ENCODE measurements around the gene TMSB10.
A peak's percentile ranks its signal among the peaks of the same experiment; 100 is the strongest.
"Not testable (repeated sequence)": the region's sequence is repeated elsewhere in the genome, so short reads cannot be mapped to it uniquely, and the experiment has no call there.

The TMSB10 gene

GRCh38 chr2:84872691-84873090 is 32.8 kb upstream of the TMSB10 start:
- H3K9ac ChIP-seq (ENCODE audit: low read depth, low read length); H3K4me3 ChIP-seq (ENCODE audit: low read depth, low read length); H3K36me3 ChIP-seq (ENCODE audit: control insufficient read depth, insufficient read depth, low read length); H3K9me3 ChIP-seq (ENCODE audit: control insufficient read depth, insufficient read depth, low read length); H3K4me1 ChIP-seq (ENCODE audit: control insufficient read depth, insufficient read depth, low read length): not testable (repeated sequence)
- H3K27me3 ChIP-seq (ENCODE audit: control insufficient read depth, insufficient read depth, low read length), result peaks cover 20% of the 10 kb centered on the region

- H3K36me3 ChIP-seq (ENCODE audit: control insufficient read depth, insufficient read depth, low read length), result no peaks in the 10 kb centered on the region
These were observed 32.1 kb upstream of the TMSB10 start for GRCh38 chr2:84873350-84873749.

DNA sequence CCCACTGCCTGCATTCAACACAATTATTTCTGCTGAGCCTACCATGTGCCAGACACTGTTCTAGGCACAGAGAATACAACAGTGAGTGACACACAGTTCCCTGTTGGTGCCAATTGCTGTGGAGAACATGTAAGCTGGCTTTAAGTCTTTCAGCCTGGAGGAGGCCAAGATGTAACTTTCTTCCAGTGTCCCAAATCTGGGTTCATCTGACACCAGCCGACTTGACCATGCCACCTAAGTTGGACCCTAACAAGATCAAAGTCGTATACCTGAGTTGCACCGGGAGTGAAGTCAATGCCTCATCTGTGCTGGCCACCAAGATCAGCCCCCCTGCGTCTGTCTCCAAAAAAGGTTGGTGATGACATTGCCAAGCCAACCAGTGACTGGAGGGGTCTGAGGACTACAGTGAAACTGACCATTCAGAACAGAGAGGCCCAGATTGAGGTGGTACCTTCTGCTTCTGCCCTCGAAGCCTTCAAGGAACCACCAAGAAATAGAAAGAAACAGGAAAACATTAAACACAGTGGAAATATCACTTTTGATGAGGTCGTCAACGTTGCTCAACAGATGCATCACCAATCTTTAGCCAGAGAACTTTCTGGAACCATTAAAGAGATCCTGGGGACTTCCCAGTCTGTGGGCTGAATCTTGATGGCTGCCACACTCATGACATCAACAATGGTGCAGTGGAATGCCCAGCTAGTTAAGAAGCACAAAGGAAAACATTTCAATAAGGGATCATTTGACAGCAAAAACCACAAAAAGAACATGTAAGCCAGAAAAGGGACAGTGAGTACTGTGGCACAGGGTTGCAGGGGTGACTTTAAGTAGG is 30.9 kb upstream of the TMSB10 start:
- Histone ChIP-seq H3K9ac (ENCODE audit: low read depth, low read length) (no peak overlapping the region), H3K36me3 (ENCODE audit: control insufficient read depth, insufficient read depth, low read length) (no peaks in the 10 kb centered on the region), H3K4me1 (ENCODE audit: control insufficient read depth, insufficient read depth, low read length) (no peaks in the 10 kb centered on the region), H3K4me3 (ENCODE audit: low read depth, low read length) (no peak overlapping the region), H3K9me3 (ENCODE audit: control insufficient read depth, insufficient read depth, low read length) (no peaks in the 10 kb centered on the region), H3K27me3 (ENCODE audit: control insufficient read depth, insufficient read depth, low read length) (peaks cover 39% of the 10 kb centered on the region)

More at GRCh38 chr2:84873350-84873749, 32.1 kb upstream of the TMSB10 start:
- H3K9ac ChIP-seq (ENCODE audit: low read depth, low read length), result no peak overlapping the region
- peaks cover 27% of the 10 kb centered on the region for H3K27me3 ChIP-seq (ENCODE audit: control insufficient read depth, insufficient read depth, low read length)
- no peaks in the 10 kb centered on the region for H3K4me1 ChIP-seq (ENCODE audit: control insufficient read depth, insufficient read depth, low read length)
- H3K4me3 ChIP-seq (ENCODE audit: low read depth, low read length), result no peak overlapping the region
- H3K9me3 ChIP-seq (ENCODE audit: control insufficient read depth, insufficient read depth, low read length), result no peaks in the 10 kb centered on the region

GRCh38 chr2:84875213-84875560 is 30.3 kb upstream of the TMSB10 start:
- H3K4me3 ChIP-seq (ENCODE audit: low read depth, low read length), result no peak overlapping the region
- no peaks in the 10 kb centered on the region for H3K4me1 ChIP-seq (ENCODE audit: control insufficient read depth, insufficient read depth, low read length)
- no peak overlapping the region for H3K9ac ChIP-seq (ENCODE audit: low read depth, low read length)
- H3K9me3 ChIP-seq (ENCODE audit: control insufficient read depth, insufficient read depth, low read length), result no peaks in the 10 kb centered on the region
- peaks cover 45% of the 10 kb centered on the region for H3K27me3 ChIP-seq (ENCODE audit: control insufficient read depth, insufficient read depth, low read length)
- H3K36me3 ChIP-seq (ENCODE audit: control insufficient read depth, insufficient read depth, low read length), result no peaks in the 10 kb centered on the region

DNA sequence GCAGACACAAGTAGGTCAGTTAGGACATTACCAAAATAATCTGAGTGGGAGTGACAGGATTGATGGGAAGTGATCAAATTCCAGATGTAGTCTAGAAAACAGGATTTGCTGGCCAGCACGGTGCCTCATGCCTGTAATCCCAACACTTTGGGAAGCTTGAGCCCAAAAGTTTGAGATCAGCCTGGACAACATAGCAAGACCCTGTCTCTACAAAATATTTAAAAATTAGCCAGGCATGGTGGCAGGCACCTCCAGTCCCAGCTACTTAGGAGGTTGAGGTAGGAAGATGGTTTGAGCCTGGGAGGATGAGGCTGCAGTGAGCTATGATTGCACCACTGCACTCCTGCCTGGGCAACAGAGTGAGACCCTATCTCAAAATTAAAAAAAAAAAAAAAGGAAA is 29.8 kb upstream of the TMSB10 start:
- H3K27me3 ChIP-seq (ENCODE audit: control insufficient read depth, insufficient read depth, low read length), result peaks cover 50% of the 10 kb centered on the region
- H3K4me1 ChIP-seq (ENCODE audit: control insufficient read depth, insufficient read depth, low read length); H3K9me3 ChIP-seq (ENCODE audit: control insufficient read depth, insufficient read depth, low read length); H3K36me3 ChIP-seq (ENCODE audit: control insufficient read depth, insufficient read depth, low read length); H3K9ac ChIP-seq (ENCODE audit: low read depth, low read length); H3K4me3 ChIP-seq (ENCODE audit: low read depth, low read length): not testable (repeated sequence)

- no peak overlapping the region for H3K9ac ChIP-seq (ENCODE audit: low read depth, low read length)
- H3K9me3 ChIP-seq (ENCODE audit: control insufficient read depth, insufficient read depth, low read length), result no peaks in the 10 kb centered on the region
- no peak overlapping the region for H3K4me3 ChIP-seq (ENCODE audit: low read depth, low read length)
- no peaks in the 10 kb centered on the region for H3K4me1 ChIP-seq (ENCODE audit: control insufficient read depth, insufficient read depth, low read length)
- no peaks in the 10 kb centered on the region for H3K36me3 ChIP-seq (ENCODE audit: control insufficient read depth, insufficient read depth, low read length)
- H3K27me3 ChIP-seq (ENCODE audit: control insufficient read depth, insufficient read depth, low read length), result peaks cover 53% of the 10 kb centered on the region
These were observed 29.1 kb upstream of the TMSB10 start for GRCh38 chr2:84876369-84876768.

- H3K9ac ChIP-seq (ENCODE audit: low read depth, low read length), result no peak overlapping the region
- no peak overlapping the region for H3K4me3 ChIP-seq (ENCODE audit: low read depth, low read length)
- peaks cover 66% of the 10 kb centered on the region for H3K27me3 ChIP-seq (ENCODE audit: control insufficient read depth, insufficient read depth, low read length)
- no peaks in the 10 kb centered on the region for H3K9me3 ChIP-seq (ENCODE audit: control insufficient read depth, insufficient read depth, low read length)
- no peaks in the 10 kb centered on the region for H3K36me3 ChIP-seq (ENCODE audit: control insufficient read depth, insufficient read depth, low read length)
- no peaks in the 10 kb centered on the region for H3K4me1 ChIP-seq (ENCODE audit: control insufficient read depth, insufficient read depth, low read length)
These were observed 27.0 kb upstream of the TMSB10 start for GRCh38 chr2:84878459-84878858.

- Histone ChIP-seq H3K27me3 (ENCODE audit: control insufficient read depth, insufficient read depth, low read length) (peaks cover 72% of the 10 kb centered on the region), H3K9me3 (ENCODE audit: control insufficient read depth, insufficient read depth, low read length) (no peaks in the 10 kb centered on the region), H3K4me1 (ENCODE audit: control insufficient read depth, insufficient read depth, low read length) (no peaks in the 10 kb centered on the region), H3K9ac (ENCODE audit: low read depth, low read length) (no peak overlapping the region), H3K4me3 (ENCODE audit: low read depth, low read length) (peak overlapping the region; percentile 83), H3K36me3 (ENCODE audit: control insufficient read depth, insufficient read depth, low read length) (no peaks in the 10 kb centered on the region)
These were observed 26.4 kb upstream of the TMSB10 start for GRCh38 chr2:84878896-84879583.

GRCh38 chr2:84879584-84880394 is 25.7 kb upstream of the TMSB10 start:
- H3K27me3 ChIP-seq (ENCODE audit: control insufficient read depth, insufficient read depth, low read length), result peaks cover 80% of the 10 kb centered on the region
- H3K9ac ChIP-seq (ENCODE audit: low read depth, low read length), result peak overlapping the region; percentile 85
- H3K36me3 ChIP-seq (ENCODE audit: control insufficient read depth, insufficient read depth, low read length), result no peaks in the 10 kb centered on the region
- H3K4me1 ChIP-seq (ENCODE audit: control insufficient read depth, insufficient read depth, low read length), result no peaks in the 10 kb centered on the region
- peak overlapping the region; percentile 83 for H3K4me3 ChIP-seq (ENCODE audit: low read depth, low read length)
- H3K9me3 ChIP-seq (ENCODE audit: control insufficient read depth, insufficient read depth, low read length), result no peaks in the 10 kb centered on the region

DNA sequence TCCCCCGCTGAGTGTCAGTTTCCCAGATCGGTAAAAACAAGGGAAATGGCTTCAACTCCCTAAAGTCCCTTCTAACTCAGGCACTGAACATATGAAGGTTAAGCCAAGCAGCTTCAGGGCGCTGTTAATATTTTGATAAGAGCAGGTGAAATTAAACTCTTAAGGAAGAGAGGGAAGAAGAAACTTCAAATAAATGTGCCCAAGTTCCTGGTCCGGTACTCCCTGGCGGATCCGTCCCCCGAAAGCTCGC is 25.1 kb upstream of the TMSB10 start:
- Histone ChIP-seq H3K9ac (ENCODE audit: low read depth, low read length) (peak overlapping the region; percentile 85), H3K27me3 (ENCODE audit: control insufficient read depth, insufficient read depth, low read length) (peaks cover 85% of the 10 kb centered on the region), H3K9me3 (ENCODE audit: control insufficient read depth, insufficient read depth, low read length) (no peaks in the 10 kb centered on the region), H3K4me3 (ENCODE audit: low read depth, low read length) (peak overlapping the region; percentile 83), H3K4me1 (ENCODE audit: control insufficient read depth, insufficient read depth, low read length) (no peaks in the 10 kb centered on the region), H3K36me3 (ENCODE audit: control insufficient read depth, insufficient read depth, low read length) (no peaks in the 10 kb centered on the region)

DNA sequence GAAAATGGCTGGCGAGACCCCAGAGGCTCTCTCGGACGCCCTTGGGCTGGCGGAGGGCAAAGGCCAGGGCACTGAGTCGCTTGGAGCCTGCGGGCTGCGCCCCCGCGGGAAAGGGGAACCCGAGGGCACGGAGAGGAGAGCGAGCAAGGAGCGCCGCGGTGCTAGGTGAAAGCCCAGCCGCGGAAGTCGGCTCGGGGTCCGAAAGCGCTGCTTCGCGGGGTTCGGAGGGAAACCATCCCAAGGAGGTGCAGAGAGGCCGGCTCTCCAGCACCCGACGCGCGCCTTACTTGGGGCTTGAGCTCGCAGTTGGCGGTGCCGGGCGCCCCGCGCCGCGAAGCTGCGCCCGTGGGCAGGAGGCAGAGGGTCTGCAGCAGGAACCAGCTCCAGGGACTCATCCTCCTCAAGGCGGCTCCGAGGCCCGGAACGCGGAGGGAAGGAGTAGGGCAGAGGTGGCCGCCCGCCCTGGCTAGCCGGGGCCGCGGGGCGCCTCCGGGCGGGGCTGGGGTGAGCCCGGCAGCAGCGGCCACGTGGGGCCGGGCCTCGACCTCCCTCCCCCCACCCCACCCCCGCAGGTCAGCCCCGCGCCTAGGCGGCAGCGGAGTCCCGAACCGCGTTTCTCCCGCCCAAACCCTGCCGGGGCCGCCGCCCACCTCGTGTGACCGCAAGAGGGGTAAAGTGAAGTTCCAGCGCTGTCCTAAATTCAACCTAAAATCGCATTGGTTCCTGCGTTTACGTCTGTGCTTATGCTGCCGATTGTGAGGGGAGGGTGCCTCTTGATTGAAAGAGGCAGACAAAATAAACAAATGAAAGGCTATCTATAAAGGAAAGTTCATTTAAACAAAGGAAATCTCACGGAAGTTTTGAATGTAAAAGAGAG is 24.6 kb upstream of the TMSB10 start, which contains the start of gene TRABD2A:
Gene TRABD2A (minus strand): TSS at position 440 of the 877 bp plus-strand sequence. CDS start 45 bp downstream, at position 395.
- H3K4me3 ChIP-seq (ENCODE audit: low read depth, low read length), result peak within 1 kb of the TSS; percentile 83
- peaks cover 86% of the 10 kb centered on the region for H3K27me3 ChIP-seq (ENCODE audit: control insufficient read depth, insufficient read depth, low read length)
- H3K4me1 ChIP-seq (ENCODE audit: control insufficient read depth, insufficient read depth, low read length), result no peaks in the 10 kb centered on the region
- H3K9me3 ChIP-seq (ENCODE audit: control insufficient read depth, insufficient read depth, low read length), result no peaks in the 10 kb centered on the region
- H3K9ac ChIP-seq (ENCODE audit: low read depth, low read length), result peak within 1 kb of the TSS; percentile 85
- no peaks in the 10 kb centered on the region for H3K36me3 ChIP-seq (ENCODE audit: control insufficient read depth, insufficient read depth, low read length)
